Stimulated activated CD4-positive, alpha-beta T cell treated with anti-CD3 and anti-CD28 coated beads, Interleukin-1b, Interleukin-23, amount 100 ng/mL, for 24 hours (primary cell): ENCODE results near the gene ASCC3.
"Not testable (repeated sequence)": the region's sequence is repeated elsewhere in the genome, so short reads cannot be mapped to it uniquely, and the experiment has no call there.

Experiments
- DNase-seq, 4 experiments: peaks; one replicate each; pipeline ENCODE4 v3.0.0-alpha.2; 2020; ENCODE audit warnings: low read depth in 4 of 4, low spot score in 1 of 4

Gene ASCC3

GRCh38 chr6:100880853-100881706 lies at the start of gene ASCC3:
ASCC3 (minus strand) TSS chr6:100881329; CDS start chr6:100867997, 13,332 bp downstream.
- peak; percentile 77 to 90 (median 85) for DNase-seq

GRCh38 chr6:100925749-100926148 lies 44.6 kb upstream of the ASCC3 start:
- no peak for DNase-seq

- DNase-seq, result no peak
These were observed 43.6 kb upstream of the ASCC3 start for GRCh38 chr6:100924534-100925227.

GRCh38 chr6:100923481-100924165 lies 42.5 kb upstream of the ASCC3 start:
- no peak for DNase-seq

GRCh38 chr6:100920028-100920605 lies 39.0 kb upstream of the ASCC3 start:
- no peak for DNase-seq

GRCh38 chr6:100918152-100918551 lies 37.0 kb upstream of the ASCC3 start:
- no peak for DNase-seq

- DNase-seq, result no peak
These were observed 34.7 kb upstream of the ASCC3 start for GRCh38 chr6:100915876-100916275.

- DNase-seq, result no peak
These were observed 32.5 kb upstream of the ASCC3 start for GRCh38 chr6:100913400-100914276.

- DNase-seq, result no peak
These were observed 25.2 kb upstream of the ASCC3 start for GRCh38 chr6:100906325-100906724.

- no peak for DNase-seq
These were observed 23.9 kb upstream of the ASCC3 start for GRCh38 chr6:100905067-100905466.

GRCh38 chr6:100904316-100904715 lies 23.2 kb upstream of the ASCC3 start:
- DNase-seq, result no peak

- no peak for DNase-seq
These were observed 20.5 kb upstream of the ASCC3 start for GRCh38 chr6:100901582-100901981.

- DNase-seq, result no peak
These were observed 18.1 kb upstream of the ASCC3 start for GRCh38 chr6:100899202-100899601.

- no peak for DNase-seq
These were observed 16.5 kb upstream of the ASCC3 start for GRCh38 chr6:100897671-100898070.

GRCh38 chr6:100893743-100894142 lies 12.6 kb upstream of the ASCC3 start:
- no peak for DNase-seq

GRCh38 chr6:100892693-100893092 lies 11.6 kb upstream of the ASCC3 start:
- DNase-seq, result no peak

- DNase-seq, result no peak
These were observed 11.0 kb upstream of the ASCC3 start for GRCh38 chr6:100892116-100892515.

- DNase-seq, result no peak
These were observed 9.9 kb upstream of the ASCC3 start for GRCh38 chr6:100891079-100891478.

GRCh38 chr6:100890646-100891045 lies 9.5 kb upstream of the ASCC3 start:
- DNase-seq, result not testable (repeated sequence)

GRCh38 chr6:100889351-100889750 lies 8.2 kb upstream of the ASCC3 start:
- DNase-seq, result no peak
